Hepatocyte (in vitro differentiated cells): ENCODE measurements around the gene TENT5C. TPM values are rescaled to one million over a fixed set of nuclear protein-coding genes. Genes with fewer than 3 reads are reported as not detected.

Experiments used
- DNase-seq: peaks from one replicate; pipeline ENCODE4 v3.0.0-alpha.2; 2016; ENCODE audit warnings: low spot score
- H2AFZ ChIP-seq: fragments of 200-600 bp; sonication (generic); 2 replicates; pipeline ENCODE4 v1.6.0; 2016; ENCODE audit warnings: antibody characterized with exemption, mild to moderate bottlenecking
- H3K27ac ChIP-seq: fragments of 200-600 bp; sonication (generic); 2 replicates; pipeline ENCODE4 v1.5.1; 2016; ENCODE audit warnings: mild to moderate bottlenecking
- H3K27me3 ChIP-seq: fragments of 200-600 bp; sonication (generic); 2 replicates; pipeline ENCODE4 v1.6.1; 2016
- H3K36me3 ChIP-seq: fragments of 200-600 bp; sonication (generic); replicated peaks from 2 replicates; pipeline ENCODE4 v1.5.1; 2016; ENCODE audit warnings: low read depth; ENCODE audit not compliant: insufficient read depth
- H3K4me1 ChIP-seq: fragments of 200-600 bp; sonication (generic); 2 replicates; pipeline ENCODE4 v1.5.1; 2016; ENCODE audit warnings: mild to moderate bottlenecking, moderate library complexity; ENCODE audit not compliant: insufficient read depth
- H3K4me2 ChIP-seq: fragments of 200-600 bp; sonication (generic); 2 replicates; pipeline ENCODE4 v1.6.0; 2016
- H3K4me3 ChIP-seq: fragments of 200-600 bp; sonication (generic); 2 replicates; pipeline ENCODE4 v1.5.1; 2016; ENCODE audit warnings: mild to moderate bottlenecking
- H3K79me2 ChIP-seq: fragments of 200-600 bp; sonication (generic); 2 replicates; pipeline ENCODE4 v1.6.0; 2017; ENCODE audit warnings: mild to moderate bottlenecking
- H3K9me2 ChIP-seq: fragments of 200-600 bp; sonication (generic); replicated peaks from 2 replicates; pipeline ENCODE4 v1.6.0; 2017; ENCODE audit warnings: mild to moderate bottlenecking; ENCODE audit not compliant: insufficient read depth
- H3K9me3 ChIP-seq: fragments of 200-600 bp; sonication (generic); 2 replicates; pipeline ENCODE4 v1.5.1; 2016; ENCODE audit warnings: low read depth, mild to moderate bottlenecking
- H4K20me1 ChIP-seq: fragments of 200-600 bp; sonication (generic); 2 replicates; pipeline ENCODE4 v1.6.0; 2016; ENCODE audit warnings: mild to moderate bottlenecking; ENCODE audit not compliant: insufficient read depth, poor library complexity, severe bottlenecking
- EZH2 ChIP-seq: fragments of 200-600 bp; sonication (generic); IDR thresholded peaks from 2 replicates; pipeline ENCODE4 v1.6.1; 2016; ENCODE audit warnings: antibody characterized with exemption, mild to moderate bottlenecking, borderline replicate concordance
- EZH2phosphoT487 ChIP-seq: fragments of 200-600 bp; sonication (generic); IDR thresholded peaks from one replicate; pipeline ENCODE4 v1.6.1; 2018; ENCODE audit warnings: antibody characterized with exemption, mild to moderate bottlenecking, low read depth, moderate library complexity; ENCODE audit not compliant: unreplicated experiment, severe bottlenecking
- WGBS: methylation state at CpG from one replicate; pipeline ENCODE4 v1.1.6; 2016; ENCODE audit warnings: low lambda C conversion rate; ENCODE audit errors: missing lambda C conversion rate; 5-methylcytosine and 5-hydroxymethylcytosine counted together
- polyA plus RNA-seq: library from polyadenylated mRNA; unstranded; fragments of >200 nt; fragmentation: Nextera tagmentation; extraction: Ambion mirVana; gene quantifications from 2 replicates; pipeline ENCODE4 v1.2.1, GENCODE V29; 2016
- total RNA-seq: library from RNA; depleted of rRNA; stranded (reverse); fragments of >200 nt; gene quantifications from 2 replicates; pipeline ENCODE4 v1.2.3, GENCODE V29; 2014
- TF ChIP-seq, protein P1 (sequence below): fragments of 200-600 bp; sonication (generic); IDR thresholded peaks from 2 replicates; pipeline ENCODE4 v1.5.1; 2016; ENCODE audit warnings: antibody characterized with exemption, mild to moderate bottlenecking; ENCODE audit not compliant: poor library complexity

The TENT5C gene
- total and polyA plus RNA-seq, 2 experiments from 2014 or later = 2.5 to 4.1 TPM

- DNase-seq = no peak
- no peak overlapping the region for H2AFZ ChIP-seq
- 60% methylated on average over 8 of the region's 8 CpGs for WGBS
- no peaks in the 10 kb centered on the region for H3K9me3 ChIP-seq
- no peaks in the 10 kb centered on the region for H3K9me2 ChIP-seq
- H3K4me2 ChIP-seq = peak overlapping the region; percentile 55
- H3K79me2 ChIP-seq = peaks cover 68% of the 10 kb centered on the region
- TF ChIP-seq, protein P1, sequence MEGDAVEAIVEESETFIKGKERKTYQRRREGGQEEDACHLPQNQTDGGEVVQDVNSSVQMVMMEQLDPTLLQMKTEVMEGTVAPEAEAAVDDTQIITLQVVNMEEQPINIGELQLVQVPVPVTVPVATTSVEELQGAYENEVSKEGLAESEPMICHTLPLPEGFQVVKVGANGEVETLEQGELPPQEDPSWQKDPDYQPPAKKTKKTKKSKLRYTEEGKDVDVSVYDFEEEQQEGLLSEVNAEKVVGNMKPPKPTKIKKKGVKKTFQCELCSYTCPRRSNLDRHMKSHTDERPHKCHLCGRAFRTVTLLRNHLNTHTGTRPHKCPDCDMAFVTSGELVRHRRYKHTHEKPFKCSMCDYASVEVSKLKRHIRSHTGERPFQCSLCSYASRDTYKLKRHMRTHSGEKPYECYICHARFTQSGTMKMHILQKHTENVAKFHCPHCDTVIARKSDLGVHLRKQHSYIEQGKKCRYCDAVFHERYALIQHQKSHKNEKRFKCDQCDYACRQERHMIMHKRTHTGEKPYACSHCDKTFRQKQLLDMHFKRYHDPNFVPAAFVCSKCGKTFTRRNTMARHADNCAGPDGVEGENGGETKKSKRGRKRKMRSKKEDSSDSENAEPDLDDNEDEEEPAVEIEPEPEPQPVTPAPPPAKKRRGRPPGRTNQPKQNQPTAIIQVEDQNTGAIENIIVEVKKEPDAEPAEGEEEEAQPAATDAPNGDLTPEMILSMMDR = no peak
- TF ChIP-seq EZH2phosphoT487 (no peak), EZH2 (no peak)
- no peaks in the 10 kb centered on the region for H3K27me3 ChIP-seq
- no peak overlapping the region for H3K4me3 ChIP-seq
- H4K20me1 ChIP-seq = no peaks in the 10 kb centered on the region
- no peaks in the 10 kb centered on the region for H3K36me3 ChIP-seq
- H3K4me1 ChIP-seq = peaks cover 18% of the 10 kb centered on the region
- peak overlapping the region; percentile 59 for H3K27ac ChIP-seq
Observed at GRCh38 chr1:117613249-117613968, 7.6 kb downstream of the TENT5C start.

DNA sequence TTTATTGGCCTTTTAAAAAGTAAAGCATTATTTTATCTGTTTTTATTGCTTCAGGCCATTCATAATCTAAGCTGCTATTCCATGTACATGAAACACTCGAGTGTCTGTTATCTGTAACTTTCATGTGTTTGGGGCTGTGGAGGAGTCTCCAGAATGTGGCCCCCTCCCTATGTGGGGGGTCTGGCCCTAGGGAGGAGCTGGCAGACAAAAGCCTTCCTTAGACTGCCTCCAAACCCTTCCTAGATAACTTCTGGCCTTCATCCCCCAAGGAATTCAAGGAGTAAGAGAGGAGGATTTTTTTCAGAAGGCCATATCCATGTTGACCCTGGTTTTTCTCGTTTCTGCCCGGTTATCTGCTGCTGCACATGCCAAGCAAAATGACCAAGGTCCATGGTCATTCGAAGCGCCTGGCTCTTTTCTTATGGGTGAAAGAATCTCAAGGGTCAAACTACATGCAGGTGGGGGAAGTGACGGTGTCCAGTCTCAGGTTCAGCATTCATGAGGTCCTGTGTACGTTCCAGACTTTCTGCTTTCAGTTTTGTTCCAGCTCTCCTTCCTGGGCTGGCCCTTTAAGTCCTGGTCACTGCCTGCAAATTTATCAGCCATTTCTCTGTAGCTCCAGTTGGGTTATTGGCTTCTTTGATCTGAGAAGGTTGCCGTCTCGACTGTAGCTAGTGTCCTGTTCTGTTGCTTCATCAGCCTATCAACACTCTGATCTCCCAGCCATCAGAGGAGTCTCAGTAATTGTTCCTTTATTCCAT is 8.3 kb downstream of the TENT5C start:
- no peaks in the 10 kb centered on the region for H3K36me3 ChIP-seq
- peak overlapping the region; percentile 55 for H3K4me2 ChIP-seq
- H4K20me1 ChIP-seq = no peaks in the 10 kb centered on the region
- no peaks in the 10 kb centered on the region for H3K27me3 ChIP-seq
- WGBS = 47% methylated on average over 9 of the region's 9 CpGs
- peaks cover 18% of the 10 kb centered on the region for H3K4me1 ChIP-seq
- H2AFZ ChIP-seq = no peak overlapping the region
- peaks cover 69% of the 10 kb centered on the region for H3K79me2 ChIP-seq
- TF ChIP-seq, protein P1 = no peak
- TF ChIP-seq EZH2 (no peak), EZH2phosphoT487 (no peak)
- no peaks in the 10 kb centered on the region for H3K9me2 ChIP-seq
- H3K4me3 ChIP-seq = no peak overlapping the region
- H3K9me3 ChIP-seq = no peaks in the 10 kb centered on the region
- DNase-seq = no peak
- H3K27ac ChIP-seq = peak overlapping the region; percentile 59

- no peak overlapping the region for H3K27ac ChIP-seq
- H3K36me3 ChIP-seq = no peaks in the 10 kb centered on the region
- H3K79me2 ChIP-seq = peaks cover 69% of the 10 kb centered on the region
Observed at GRCh38 chr1:117615474-117615873, 9.6 kb downstream of the TENT5C start.

More at GRCh38 chr1:117615474-117615873, 9.6 kb downstream of the TENT5C start:
- H4K20me1 ChIP-seq = no peaks in the 10 kb centered on the region
- no peak overlapping the region for H3K4me2 ChIP-seq
- no peak overlapping the region for H3K4me3 ChIP-seq
- 88% methylated on average over 3 of the region's 3 CpGs for WGBS
- DNase-seq = no peak
- TF ChIP-seq EZH2 = no peak
- no peak for TF ChIP-seq EZH2phosphoT487
- TF ChIP-seq, protein P1 = no peak
- H2AFZ ChIP-seq = no peak overlapping the region
- H3K9me3 ChIP-seq = no peaks in the 10 kb centered on the region
- H3K4me1 ChIP-seq = peaks cover 18% of the 10 kb centered on the region
- H3K9me2 ChIP-seq = no peaks in the 10 kb centered on the region
- no peaks in the 10 kb centered on the region for H3K27me3 ChIP-seq
